GM12878 (cell line): ENCODE data around the gene TOR1AIP1. TPM values are rescaled to one million over a fixed set of nuclear protein-coding genes. Genes with fewer than 3 reads are reported as not detected.
A peak's percentile ranks its signal among the peaks of the same experiment; 100 is the strongest.

Experiments
- ATAC-seq: fragments of 200-7000 bp; cut with Tn5 transposase; 3 replicates; pipeline ENCODE4 v1.9.1; 2020; ENCODE audit warnings: mild to moderate bottlenecking, moderate library complexity
- BruUV-seq: library from RNA; stranded (reverse); fragments of 400-500 nt; replicated peaks from 2 replicates; lab custom pipeline; 2021; lab: Mats Ljungman, UMichigan
- CTCF ChIA-PET: fragments of 300-600 bp; sonication (Branson Sonifier 250); formaldehyde crosslinking; extraction: SDS; loops from one replicate; lab custom pipeline; 2021; ENCODE audit warnings: inconsistent platforms; lab: Yijun Ruan, JAX
- POLR2A ChIA-PET: fragments of 350-600 bp; formaldehyde crosslinking; extraction: SDS; loops from one replicate; lab custom pipeline; 2021; ENCODE audit warnings: inconsistent platforms; lab: Charles Lee
- RAD21 ChIA-PET: fragments of 300-600 bp; sonication (Branson Sonifier 250); formaldehyde crosslinking; loops from one replicate; lab custom pipeline; 2023; ENCODE audit warnings: antibody characterized with exemption; ENCODE audit not compliant: unreplicated experiment; lab: Charles Lee
- SMC1A ChIA-PET: fragments of 300-600 bp; sonication (Branson Sonifier 250); formaldehyde crosslinking; loops from one replicate; lab custom pipeline; 2023; ENCODE audit not compliant: unreplicated experiment, uncharacterized antibody; lab: Charles Lee
- DNase-seq: peaks from one replicate; pipeline ENCODE4 v3.0.0-alpha.2; 2011; ENCODE audit warnings: low read depth, low spot score
- FAIRE-seq: peaks from 3 replicates; lab custom pipeline; 2011; peaks lifted over from hg19 to GRCh38; lab: Jason Lieb, UNC
- H2AFZ ChIP-seq: 2 replicates; pipeline ENCODE4 v1.6.0; 2011; ENCODE audit warnings: low read depth, low read length, control low read depth; ENCODE audit not compliant: control insufficient read depth
- H3K27ac ChIP-seq: 2 replicates; pipeline ENCODE4 v1.5.1; 2011; ENCODE audit warnings: control low read depth; ENCODE audit not compliant: control insufficient read depth, insufficient read depth
- H3K27me3 ChIP-seq, 2 experiments: replicated peaks in 1 of 2; 2 replicates each; pipeline versions ENCODE4 v1.6.0 to v1.6.1; 2011; ENCODE audit warnings: low read length in 1 of 2; ENCODE audit not compliant: control insufficient read depth in 2 of 2, insufficient read depth in 2 of 2
- H3K36me3 ChIP-seq, 2 experiments: 2 replicates each; pipeline ENCODE4 v1.5.1; 2011; ENCODE audit warnings: low read length in 1 of 2; ENCODE audit not compliant: control insufficient read depth in 2 of 2, insufficient read depth in 2 of 2
- H3K4me1 ChIP-seq: 2 replicates; pipeline ENCODE4 v1.6.1; 2011; ENCODE audit warnings: mild to moderate bottlenecking, low read length, moderate library complexity, mixed read lengths; ENCODE audit not compliant: control insufficient read depth, insufficient read depth
- H3K4me2 ChIP-seq: 2 replicates; pipeline ENCODE4 v1.6.0; 2011; ENCODE audit warnings: control low read depth; ENCODE audit not compliant: control insufficient read depth, insufficient read depth
- H3K4me3 ChIP-seq: fragments of 200-600 bp; sonication (generic); 2 replicates; pipeline ENCODE4 v1.5.1; 2016
- H3K79me2 ChIP-seq: 2 replicates; pipeline ENCODE4 v1.6.0; 2011; ENCODE audit warnings: low read length; ENCODE audit not compliant: control insufficient read depth, insufficient read depth
- H3K9ac ChIP-seq: 2 replicates; pipeline ENCODE4 v1.8.0; 2011; ENCODE audit warnings: low read length, control low read depth, mixed read lengths; ENCODE audit not compliant: control insufficient read depth, insufficient read depth
- H3K9me3 ChIP-seq: replicated peaks from 3 replicates; pipeline ENCODE4 v1.5.1; 2011; ENCODE audit warnings: mild to moderate bottlenecking, low read length; ENCODE audit not compliant: control insufficient read depth, insufficient read depth
- H4K20me1 ChIP-seq: 2 replicates; pipeline ENCODE4 v1.6.0; 2011; ENCODE audit not compliant: control insufficient read depth, insufficient read depth
- BMI1 ChIP-seq: fragments of 450-650 bp; IDR thresholded peaks from 2 replicates; pipeline ENCODE4 v1.6.1; 2016; ENCODE audit warnings: mild to moderate bottlenecking, moderate library complexity, borderline replicate concordance
- MEF2A ChIP-seq: IDR thresholded peaks from 2 replicates; pipeline ENCODE4 v1.6.1; 2011; ENCODE audit warnings: low read depth, mild to moderate bottlenecking, low read length, moderate library complexity; ENCODE audit not compliant: insufficient read depth
- MTA3 ChIP-seq: IDR thresholded peaks from 2 replicates; pipeline ENCODE4 v1.6.1; 2012; ENCODE audit warnings: low read length, inconsistent platforms, borderline replicate concordance
- SMAD1 ChIP-seq: fragments of 450-650 bp; IDR thresholded peaks from 2 replicates; pipeline ENCODE4 v1.6.1; 2018; ENCODE audit warnings: mild to moderate bottlenecking, low read depth; ENCODE audit not compliant: partially characterized antibody
- SMAD5 ChIP-seq: IDR thresholded peaks from 2 replicates; pipeline ENCODE4 v1.6.1; 2016; ENCODE audit warnings: antibody characterized with exemption, low read depth
- SPI1 ChIP-seq: IDR thresholded peaks from 2 replicates; pipeline ENCODE4 v1.6.1; 2011; ENCODE audit warnings: low read depth, mild to moderate bottlenecking, low read length, moderate library complexity, borderline replicate concordance; ENCODE audit not compliant: insufficient read depth
- SREBF1 ChIP-seq: IDR thresholded peaks from 2 replicates; pipeline ENCODE4 v1.6.1; 2012; ENCODE audit warnings: mild to moderate bottlenecking, low read length
- TCF7 ChIP-seq: IDR thresholded peaks from 2 replicates; pipeline ENCODE4 v1.6.1; 2014; ENCODE audit warnings: antibody characterized with exemption, borderline replicate concordance
- WRNIP1 ChIP-seq: IDR thresholded peaks from 2 replicates; pipeline ENCODE4 v1.6.1; 2011; ENCODE audit warnings: low read depth, low read length, improper control_type of control experiment, borderline replicate concordance
- ZBED1 ChIP-seq: IDR thresholded peaks from 2 replicates; pipeline ENCODE4 v1.6.1; 2016; ENCODE audit warnings: borderline replicate concordance
- WGBS: methylation state at CpG from one replicate; pipeline ENCODE4 v1.1.6; 2016; ENCODE audit warnings: low lambda C conversion rate; ENCODE audit not compliant: insufficient replicate concordance, insufficient coverage; ENCODE audit errors: missing lambda C conversion rate; 5-methylcytosine and 5-hydroxymethylcytosine counted together
- in situ Hi-C: fragments of 300-500 bp; cut with MboI; formaldehyde crosslinking; loops from 9 replicates; pipeline ENCODE4 v1.14.3; 2018; ENCODE audit warnings: mixed read lengths
- intact Hi-C: fragments of 100-400 bp; cut with micrococcal nuclease; formaldehyde crosslinking; loops from one replicate; pipeline ENCODE4 v1.14.2; 2022; ENCODE audit not compliant: unreplicated experiment
- polyA plus RNA-seq, 11 experiments: library from polyadenylated mRNA; depleted of rRNA in 4 of 11; unstranded in 6 of 11; stranded (reverse) in 5 of 11; fragments of >200 nt; fragmentation: Nextera tagmentation in 4 of 11; fragmentation: Illumina TruSeq in 1 of 11; extraction: Ambion mirVana in 4 of 11; extraction: Trizol in 1 of 11; gene quantifications; 1 replicate in 1 of 11; 2 replicates in 10 of 11; pipeline versions ENCODE4 v1.2.1 to v1.2.3, GENCODE V29; 2011 to 2016; ENCODE audit warnings: inconsistent platforms in 2 of 11, missing spikeins in 2 of 11, low read depth in 1 of 11
- total RNA-seq, 4 experiments: library from RNA; depleted of rRNA in 3 of 4; stranded (reverse); fragments of >200 nt in 3 of 4; fragmentation: Illumina TruSeq in 1 of 4; extraction: Trizol in 1 of 4; gene quantifications; 2 replicates each; pipeline versions ENCODE4 v1.2.1 to v1.2.3, GENCODE V29; 2013 to 2021
- TF ChIP-seq, protein P1 (sequence below): fragments of 450-650 bp; IDR thresholded peaks from 2 replicates; pipeline ENCODE4 v1.6.1; 2017; ENCODE audit warnings: antibody characterized with exemption, mild to moderate bottlenecking, moderate library complexity
- TF ChIP-seq, protein P2 (sequence below): fragments of 450-650 bp; formaldehyde crosslinking; IDR thresholded peaks from 2 replicates; pipeline ENCODE4 v1.4.0; 2022; ENCODE audit warnings: mild to moderate bottlenecking, moderate library complexity
- TF ChIP-seq, protein P3 (sequence below): IDR thresholded peaks from 2 replicates; pipeline ENCODE4 v1.6.1; 2012; ENCODE audit warnings: low read length, inconsistent platforms

The TOR1AIP1 gene
- total and polyA plus RNA-seq, 10 of the 15 experiments (the other 5 are each of a cell fraction or from before 2014, with no cell fraction given): 14.8 to 36.0 (median 25.8) TPM

DNA sequence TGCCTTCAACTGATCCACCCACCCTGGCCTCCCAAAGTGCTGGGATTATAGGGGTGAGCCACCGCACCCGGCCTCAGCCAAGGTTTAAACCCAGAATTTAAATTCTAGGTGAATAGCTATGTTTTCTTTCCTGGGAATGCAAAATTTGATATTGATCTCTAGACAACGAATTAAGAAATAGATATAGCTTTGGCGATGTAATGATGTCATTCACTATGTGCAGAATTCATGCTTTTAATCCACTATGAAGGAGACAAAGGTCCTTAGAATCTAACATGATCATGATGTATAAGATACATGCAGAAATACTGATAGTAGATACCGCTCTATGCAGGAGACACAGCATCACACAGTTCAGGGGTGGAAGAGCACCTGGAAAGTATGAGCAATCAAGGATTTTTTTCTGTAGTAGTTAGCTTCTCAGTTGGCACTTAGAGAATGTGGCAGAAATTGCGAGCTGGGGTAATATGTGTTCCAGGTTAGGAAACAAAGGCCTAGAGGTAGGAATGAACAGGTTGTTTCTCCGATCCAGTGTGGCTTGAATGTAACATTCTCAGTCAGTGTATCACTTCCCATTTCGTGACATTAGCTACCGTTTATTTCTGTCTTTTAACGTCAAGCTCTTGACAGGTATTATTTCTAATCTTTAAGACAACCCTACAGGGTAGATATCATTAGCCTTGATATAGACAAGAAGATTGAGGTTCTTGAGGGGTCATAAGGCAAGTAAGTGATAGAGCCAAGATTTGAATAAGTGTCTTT, 69.5 kb downstream of the TOR1AIP1 start:
- Histone ChIP-seq H3K9ac (no peak overlapping the region), H3K9me3 (no peaks in the 10 kb centered on the region), H2AFZ (peak overlapping the region; percentile 85), H3K36me3 (no peaks in the 10 kb centered on the region), H3K79me2 (peaks cover 30% of the 10 kb centered on the region), H4K20me1 (no peaks in the 10 kb centered on the region), H3K4me2 (peak overlapping the region; percentile 59), H3K4me3 (no peak overlapping the region), H3K4me1 (peaks cover 21% of the 10 kb centered on the region), H3K27ac (peak overlapping the region; percentile 54), H3K27me3 (no peaks in the 10 kb centered on the region)
- CTCF ChIA-PET: interaction anchor here (0.8 to 1.0 kb wide), 2 partner anchors 11 to 15 kb away, joined by 4 read pairs; no protein-coding TSS in a partner anchor
- TF ChIP-seq, protein P1, sequence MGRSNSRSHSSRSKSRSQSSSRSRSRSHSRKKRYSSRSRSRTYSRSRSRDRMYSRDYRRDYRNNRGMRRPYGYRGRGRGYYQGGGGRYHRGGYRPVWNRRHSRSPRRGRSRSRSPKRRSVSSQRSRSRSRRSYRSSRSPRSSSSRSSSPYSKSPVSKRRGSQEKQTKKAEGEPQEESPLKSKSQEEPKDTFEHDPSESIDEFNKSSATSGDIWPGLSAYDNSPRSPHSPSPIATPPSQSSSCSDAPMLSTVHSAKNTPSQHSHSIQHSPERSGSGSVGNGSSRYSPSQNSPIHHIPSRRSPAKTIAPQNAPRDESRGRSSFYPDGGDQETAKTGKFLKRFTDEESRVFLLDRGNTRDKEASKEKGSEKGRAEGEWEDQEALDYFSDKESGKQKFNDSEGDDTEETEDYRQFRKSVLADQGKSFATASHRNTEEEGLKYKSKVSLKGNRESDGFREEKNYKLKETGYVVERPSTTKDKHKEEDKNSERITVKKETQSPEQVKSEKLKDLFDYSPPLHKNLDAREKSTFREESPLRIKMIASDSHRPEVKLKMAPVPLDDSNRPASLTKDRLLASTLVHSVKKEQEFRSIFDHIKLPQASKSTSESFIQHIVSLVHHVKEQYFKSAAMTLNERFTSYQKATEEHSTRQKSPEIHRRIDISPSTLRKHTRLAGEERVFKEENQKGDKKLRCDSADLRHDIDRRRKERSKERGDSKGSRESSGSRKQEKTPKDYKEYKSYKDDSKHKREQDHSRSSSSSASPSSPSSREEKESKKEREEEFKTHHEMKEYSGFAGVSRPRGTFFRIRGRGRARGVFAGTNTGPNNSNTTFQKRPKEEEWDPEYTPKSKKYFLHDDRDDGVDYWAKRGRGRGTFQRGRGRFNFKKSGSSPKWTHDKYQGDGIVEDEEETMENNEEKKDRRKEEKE: no peak
- TF ChIP-seq WRNIP1 (no peak), SMAD1 (no peak), BMI1 (no peak), MEF2A (0 out of 2 replicates have a peak, but pooled peaks have one; percentile 35), TCF7 (no peak), SMAD5 (no peak), SREBF1 (no peak), MTA3 (no peak), ZBED1 (no peak), SPI1 (peak; percentile 82; the same call in 1 of the 2 replicates)
- TF ChIP-seq, protein P2, sequence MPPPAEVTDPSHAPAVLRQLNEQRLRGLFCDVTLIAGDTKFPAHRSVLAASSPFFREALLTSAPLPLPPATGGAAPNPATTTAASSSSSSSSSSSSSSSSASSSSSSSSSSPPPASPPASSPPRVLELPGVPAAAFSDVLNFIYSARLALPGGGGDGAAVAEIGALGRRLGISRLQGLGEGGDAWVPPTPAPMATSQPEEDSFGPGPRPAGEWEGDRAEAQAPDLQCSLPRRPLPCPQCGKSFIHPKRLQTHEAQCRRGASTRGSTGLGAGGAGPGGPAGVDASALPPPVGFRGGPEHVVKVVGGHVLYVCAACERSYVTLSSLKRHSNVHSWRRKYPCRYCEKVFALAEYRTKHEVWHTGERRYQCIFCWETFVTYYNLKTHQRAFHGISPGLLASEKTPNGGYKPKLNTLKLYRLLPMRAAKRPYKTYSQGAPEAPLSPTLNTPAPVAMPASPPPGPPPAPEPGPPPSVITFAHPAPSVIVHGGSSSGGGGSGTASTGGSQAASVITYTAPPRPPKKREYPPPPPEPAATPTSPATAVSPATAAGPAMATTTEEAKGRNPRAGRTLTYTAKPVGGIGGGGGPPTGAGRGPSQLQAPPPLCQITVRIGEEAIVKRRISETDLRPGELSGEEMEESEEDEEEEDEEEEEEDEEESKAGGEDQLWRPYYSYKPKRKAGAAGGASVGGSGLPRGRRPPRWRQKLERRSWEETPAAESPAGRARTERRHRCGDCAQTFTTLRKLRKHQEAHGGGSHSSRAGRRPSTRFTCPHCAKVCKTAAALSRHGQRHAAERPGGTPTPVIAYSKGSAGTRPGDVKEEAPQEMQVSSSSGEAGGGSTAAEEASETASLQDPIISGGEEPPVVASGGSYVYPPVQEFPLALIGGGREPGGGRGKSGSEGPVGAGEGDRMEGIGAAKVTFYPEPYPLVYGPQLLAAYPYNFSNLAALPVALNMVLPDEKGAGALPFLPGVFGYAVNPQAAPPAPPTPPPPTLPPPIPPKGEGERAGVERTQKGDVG (CRISPR knock-in tag): no peak
- TF ChIP-seq, protein P3, sequence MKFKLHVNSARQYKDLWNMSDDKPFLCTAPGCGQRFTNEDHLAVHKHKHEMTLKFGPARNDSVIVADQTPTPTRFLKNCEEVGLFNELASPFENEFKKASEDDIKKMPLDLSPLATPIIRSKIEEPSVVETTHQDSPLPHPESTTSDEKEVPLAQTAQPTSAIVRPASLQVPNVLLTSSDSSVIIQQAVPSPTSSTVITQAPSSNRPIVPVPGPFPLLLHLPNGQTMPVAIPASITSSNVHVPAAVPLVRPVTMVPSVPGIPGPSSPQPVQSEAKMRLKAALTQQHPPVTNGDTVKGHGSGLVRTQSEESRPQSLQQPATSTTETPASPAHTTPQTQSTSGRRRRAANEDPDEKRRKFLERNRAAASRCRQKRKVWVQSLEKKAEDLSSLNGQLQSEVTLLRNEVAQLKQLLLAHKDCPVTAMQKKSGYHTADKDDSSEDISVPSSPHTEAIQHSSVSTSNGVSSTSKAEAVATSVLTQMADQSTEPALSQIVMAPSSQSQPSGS: no peak
- SMC1A ChIA-PET: interaction anchor here (0.6 to 1.9 kb wide), 15 partner anchors 8 to 245 kb away, joined by 3 to 6 read pairs (median 3); no protein-coding TSS in a partner anchor
- 62% methylated on average over 10 of the region's 10 CpGs for WGBS
- in situ Hi-C loops: loop anchor here (5.0 kb wide), 1 partner anchor 69 kb away; the partner anchor contains the start of gene TOR1AIP1
- RAD21 ChIA-PET: interaction anchor here (1.8 kb wide), 1 partner anchor 84 kb away, joined by 5 read pairs; no protein-coding TSS in a partner anchor
- BruUV-seq: no TSS peak
- FAIRE-seq (no peak), DNase-seq (no peak), ATAC-seq (no peak)
- intact Hi-C loops: no loop called here
- POLR2A ChIA-PET: interaction anchor here (0.6 to 1.6 kb wide), 4 partner anchors 68 to 792 kb away, joined by 3 to 4 read pairs (median 4); no protein-coding TSS in a partner anchor
